Activated naive CD4-positive, alpha-beta T cell treated with anti-CD3 and anti-CD28 coated beads, Interleukin-2, amount 10 ng/mL, durations not matched to agents 7 days and 5 days (primary cell): ENCODE results near the gene OSBPL6.
"Not testable (repeated sequence)": the region's sequence is repeated elsewhere in the genome, so short reads cannot be mapped to it uniquely, and the experiment has no call there.

ENCODE experiments used
- CTCF ChIA-PET: fragments of 350-600 bp; sonication (Branson Sonifier 250); formaldehyde crosslinking; loops from one replicate; lab custom pipeline; 2021; ENCODE audit warnings: antibody characterized with exemption; lab: Charles Lee
- DNase-seq: peaks from one replicate; pipeline ENCODE4 v3.0.0-alpha.2; 2020
- H3K27ac Mint-ChIP-seq: one replicate; pipeline ENCODE4 v1.8.0; 2021; ENCODE audit warnings: mild to moderate bottlenecking, moderate library complexity, mixed read lengths
- H3K27me3 Mint-ChIP-seq: one replicate; pipeline ENCODE4 v1.8.0; 2021; ENCODE audit warnings: mild to moderate bottlenecking, mixed read lengths
- H3K36me3 Mint-ChIP-seq: one replicate; pipeline ENCODE4 v1.8.0; 2021; ENCODE audit warnings: mixed read lengths
- H3K4me1 Mint-ChIP-seq: one replicate; pipeline ENCODE4 v1.8.0; 2021; ENCODE audit warnings: mixed read lengths
- H3K4me3 Mint-ChIP-seq: one replicate; pipeline ENCODE4 v1.8.0; 2021; ENCODE audit warnings: mild to moderate bottlenecking, moderate library complexity, mixed read lengths
- H3K9me3 Mint-ChIP-seq: one replicate; pipeline ENCODE4 v1.8.0; 2021; ENCODE audit warnings: mixed read lengths

OSBPL6 gene

DNA sequence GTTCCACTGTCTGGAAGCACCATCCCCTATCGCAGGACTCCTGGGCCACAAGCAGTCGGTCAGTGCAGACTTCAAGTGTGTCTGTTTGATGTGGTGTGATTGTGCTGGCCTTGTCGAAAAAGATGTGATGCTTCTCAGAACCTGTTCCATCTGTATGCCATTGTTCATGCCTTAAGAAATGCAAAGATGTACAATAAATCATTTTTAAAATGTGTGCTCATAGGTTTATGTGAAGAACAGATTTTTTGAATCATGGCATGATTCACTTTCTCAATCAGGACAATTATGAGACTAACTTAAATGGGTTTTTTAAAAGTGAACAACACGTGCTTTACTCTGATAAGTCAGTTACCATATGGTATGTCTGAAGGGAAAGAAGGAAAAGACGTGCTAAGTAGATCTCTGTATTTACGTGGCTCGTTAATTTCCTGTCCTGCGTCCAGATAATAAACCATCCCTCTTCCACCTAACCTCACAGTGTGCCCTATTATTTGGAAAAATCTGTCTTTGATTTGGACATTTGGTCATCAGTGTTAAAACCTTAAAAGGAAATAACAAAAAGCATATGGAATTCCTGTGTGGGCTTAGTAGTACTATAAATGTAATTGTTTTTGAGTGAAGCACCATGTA, 201.7 kb downstream of the OSBPL6 start:
- H3K4me1 Mint-ChIP-seq = no peaks in the 10 kb centered on the region
- H3K27ac Mint-ChIP-seq = no peak overlapping the region

DNA sequence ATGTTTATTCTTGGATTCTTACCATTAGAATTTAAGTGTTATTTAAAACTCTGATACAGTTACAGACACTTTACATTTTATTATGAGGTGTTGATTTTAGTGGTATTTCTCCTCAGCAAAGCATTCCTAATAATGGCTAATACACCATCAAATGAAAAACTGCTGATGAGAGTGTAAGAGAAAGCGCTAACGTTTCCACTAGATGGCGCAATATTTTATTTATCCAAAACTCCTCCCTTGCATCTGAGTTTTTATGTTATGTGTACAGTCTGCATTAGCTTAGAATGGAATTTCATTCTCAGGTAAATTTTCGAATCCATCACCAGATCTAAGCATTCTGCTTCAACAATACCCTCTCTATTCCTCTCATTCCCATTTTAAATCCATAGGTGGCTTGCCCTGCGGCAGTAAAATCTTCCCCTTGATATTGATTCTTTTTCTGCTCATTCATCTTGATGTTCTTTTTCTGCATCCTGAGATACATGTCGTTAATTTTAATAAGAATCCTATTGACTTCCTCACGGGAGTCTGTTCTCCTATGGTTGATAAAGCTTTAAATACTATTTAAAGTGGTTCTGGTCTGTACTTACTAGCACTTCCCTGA, 202.8 kb downstream of the OSBPL6 start:
- Mint-ChIP-seq H3K4me1 (no peaks in the 10 kb centered on the region), H3K36me3 (no peaks in the 10 kb centered on the region), H3K4me3 (no peak overlapping the region), H3K9me3 (no peaks in the 10 kb centered on the region), H3K27me3 (peaks cover 9% of the 10 kb centered on the region), H3K27ac (no peak overlapping the region)
- CTCF ChIA-PET = interaction anchor here (0.7 to 7.7 kb wide), 7 partner anchors 9 to 103 kb away, joined by 3 to 157 read pairs (median 4); no protein-coding TSS in a partner anchor
- no peak for DNase-seq

More for the DNA sequence above, 201.7 kb downstream of the OSBPL6 start:
- no peak overlapping the region for H3K4me3 Mint-ChIP-seq
- H3K36me3 Mint-ChIP-seq = no peaks in the 10 kb centered on the region
- CTCF ChIA-PET = interaction anchor here (1.8 to 7.7 kb wide), 3 partner anchors 10 to 20 kb away, joined by 4 to 157 read pairs (median 10); no protein-coding TSS in a partner anchor
- H3K9me3 Mint-ChIP-seq = no peaks in the 10 kb centered on the region
- DNase-seq = no peak
- H3K27me3 Mint-ChIP-seq = peaks cover 10% of the 10 kb centered on the region

DNA sequence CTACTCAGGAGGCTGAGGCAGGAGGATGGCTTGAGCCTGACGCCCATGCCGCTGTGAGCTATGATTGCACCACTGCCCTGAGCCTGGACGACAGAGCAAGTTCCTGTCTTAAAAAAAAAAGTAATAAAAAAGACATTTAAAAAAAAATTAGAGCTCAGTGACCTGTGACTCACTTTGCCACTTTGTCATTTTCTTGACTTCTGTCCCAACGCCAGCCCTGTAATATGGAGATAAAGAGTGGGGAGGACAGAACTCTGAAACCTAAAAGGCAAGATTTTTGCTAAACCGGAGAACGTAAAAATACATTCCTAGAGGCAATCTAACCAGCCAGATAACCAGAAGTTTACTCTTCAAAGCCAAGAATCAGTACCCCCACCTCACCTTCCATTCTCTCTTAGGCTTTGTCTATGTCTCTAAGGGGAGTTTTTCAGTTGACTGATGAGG, 207.7 kb downstream of the OSBPL6 start:
- Mint-ChIP-seq H3K36me3 (no peaks in the 10 kb centered on the region), H3K27ac (no peak overlapping the region), H3K4me3 (no peak overlapping the region)

DNA sequence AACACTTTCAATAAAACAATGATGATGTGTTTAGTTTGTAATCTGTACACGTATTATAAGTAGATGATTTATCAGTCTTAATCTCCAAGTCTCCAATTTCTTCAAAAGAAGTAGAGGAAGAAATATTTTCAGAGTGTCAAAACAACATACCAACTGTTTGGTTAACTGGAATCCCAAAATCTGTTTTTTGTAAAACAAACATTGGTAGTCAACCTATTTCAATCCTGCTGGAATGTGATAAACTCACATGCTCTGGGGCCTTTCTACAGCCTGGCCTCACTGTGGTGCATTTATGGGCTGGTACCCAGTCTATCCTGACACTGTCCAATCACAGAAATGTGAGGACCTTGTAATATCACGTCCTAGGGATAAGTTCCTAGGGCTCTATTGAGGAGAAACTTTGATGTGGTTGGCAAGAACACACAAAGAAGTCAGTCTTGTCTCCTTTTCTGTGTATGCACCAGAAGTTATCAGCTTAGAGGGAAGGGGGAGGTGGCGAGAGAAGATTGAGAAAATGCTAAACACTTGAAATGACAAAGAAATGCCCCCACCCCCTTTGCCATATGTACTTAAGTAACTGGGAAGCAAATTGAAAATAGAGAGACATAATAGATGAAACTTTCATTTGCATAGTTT, 209.5 kb downstream of the OSBPL6 start:
- Mint-ChIP-seq H3K9me3 (no peaks in the 10 kb centered on the region), H3K27ac (no peak overlapping the region), H3K27me3 (no peaks in the 10 kb centered on the region), H3K4me3 (no peak overlapping the region), H3K4me1 (peaks cover 14% of the 10 kb centered on the region), H3K36me3 (no peaks in the 10 kb centered on the region)
- DNase-seq = no peak
- CTCF ChIA-PET = interaction anchor here (0.9 to 6.5 kb wide), 4 partner anchors 9 to 24 kb away, joined by 3 to 59 read pairs (median 8); no protein-coding TSS in a partner anchor

More for the DNA sequence above, 207.7 kb downstream of the OSBPL6 start:
- Mint-ChIP-seq H3K9me3 (no peaks in the 10 kb centered on the region), H3K4me1 (peaks cover 14% of the 10 kb centered on the region), H3K27me3 (no peaks in the 10 kb centered on the region)
- CTCF ChIA-PET = interaction anchor here (1.2 to 6.5 kb wide), 2 partner anchors 12 to 17 kb away, joined by 3 to 59 read pairs; no protein-coding TSS in a partner anchor
- DNase-seq = no peak

DNA sequence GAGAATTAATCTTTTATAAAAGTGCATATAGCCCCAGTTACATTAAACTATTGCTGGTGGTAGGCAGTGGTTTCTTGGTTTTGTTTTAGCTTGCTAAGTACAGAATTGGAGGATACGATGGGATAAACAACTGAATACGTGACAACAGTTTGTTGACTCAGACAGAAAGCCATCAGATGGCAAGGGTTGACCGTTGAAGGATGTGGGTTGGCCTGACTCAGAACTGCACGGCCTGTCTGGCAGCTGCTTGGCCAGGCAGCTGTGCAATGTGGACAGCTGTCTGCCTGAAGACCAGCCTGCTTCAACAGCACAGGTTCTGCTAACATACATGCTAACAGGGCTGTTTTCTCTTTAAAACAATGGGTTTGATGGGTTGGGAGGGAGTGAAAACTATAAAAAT, 210.1 kb downstream of the OSBPL6 start:
- peaks cover 14% of the 10 kb centered on the region for H3K4me1 Mint-ChIP-seq
- H3K4me3 Mint-ChIP-seq = no peak overlapping the region
- DNase-seq = peak; percentile 28
- H3K27me3 Mint-ChIP-seq = no peaks in the 10 kb centered on the region
- H3K9me3 Mint-ChIP-seq = no peaks in the 10 kb centered on the region
- H3K27ac Mint-ChIP-seq = no peak overlapping the region
- CTCF ChIA-PET = interaction anchor here (0.6 to 6.5 kb wide), 6 partner anchors 9 to 1108 kb away, joined by 3 to 59 read pairs (median 4); no protein-coding TSS in a partner anchor
- no peaks in the 10 kb centered on the region for H3K36me3 Mint-ChIP-seq

DNA sequence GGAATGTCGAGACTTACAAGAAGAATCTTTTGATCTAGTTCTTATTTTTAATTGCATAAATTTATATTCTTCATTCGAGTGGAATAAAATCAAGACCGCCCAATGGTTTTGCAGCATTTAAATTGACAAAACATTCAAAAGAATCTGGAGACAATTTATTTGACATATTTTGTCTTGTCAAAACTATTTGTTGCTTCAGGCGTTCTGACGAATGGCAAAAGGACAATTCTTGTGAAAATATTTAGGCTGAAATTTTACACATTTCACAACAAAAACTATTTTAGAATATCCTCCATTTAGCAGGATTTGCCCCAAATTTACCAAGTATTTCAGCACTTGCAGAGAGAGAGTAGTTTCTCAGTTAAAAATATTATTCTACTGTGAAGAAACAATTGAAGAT, 214.9 kb downstream of the OSBPL6 start:
- Mint-ChIP-seq H3K4me1 (peaks cover 19% of the 10 kb centered on the region), H3K27me3 (no peaks in the 10 kb centered on the region), H3K27ac (no peak overlapping the region), H3K4me3 (no peak overlapping the region), H3K9me3 (no peaks in the 10 kb centered on the region), H3K36me3 (no peaks in the 10 kb centered on the region)
- CTCF ChIA-PET = no interaction called here
- no peak for DNase-seq

DNA sequence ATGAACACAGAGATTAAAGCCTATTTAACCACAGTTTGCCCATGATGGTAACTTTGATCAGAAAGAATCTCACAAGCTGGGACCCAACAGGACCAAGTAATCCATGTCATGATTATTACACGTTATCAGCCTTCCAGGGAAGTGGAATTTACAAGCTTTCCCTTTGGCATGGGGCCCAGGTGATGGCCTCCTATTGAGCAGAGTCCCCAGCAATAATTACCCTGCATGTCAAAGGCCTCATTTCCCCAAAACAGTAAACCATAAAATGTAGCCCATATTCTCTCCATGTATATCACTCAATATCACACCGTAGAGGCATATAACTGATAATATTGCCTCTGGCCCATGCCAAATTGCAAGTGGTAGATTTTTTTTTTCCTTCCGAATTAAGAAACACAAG, 217.7 kb downstream of the OSBPL6 start:
- DNase-seq = no peak
- Mint-ChIP-seq H3K27me3 (no peaks in the 10 kb centered on the region), H3K9me3 (no peaks in the 10 kb centered on the region), H3K36me3 (no peaks in the 10 kb centered on the region), H3K4me1 (peaks cover 30% of the 10 kb centered on the region), H3K27ac (no peak overlapping the region), H3K4me3 (no peak overlapping the region)
- CTCF ChIA-PET = interaction anchor here (8.3 kb wide), 1 partner anchor 15 kb away, joined by 157 read pairs; no protein-coding TSS in a partner anchor

DNA sequence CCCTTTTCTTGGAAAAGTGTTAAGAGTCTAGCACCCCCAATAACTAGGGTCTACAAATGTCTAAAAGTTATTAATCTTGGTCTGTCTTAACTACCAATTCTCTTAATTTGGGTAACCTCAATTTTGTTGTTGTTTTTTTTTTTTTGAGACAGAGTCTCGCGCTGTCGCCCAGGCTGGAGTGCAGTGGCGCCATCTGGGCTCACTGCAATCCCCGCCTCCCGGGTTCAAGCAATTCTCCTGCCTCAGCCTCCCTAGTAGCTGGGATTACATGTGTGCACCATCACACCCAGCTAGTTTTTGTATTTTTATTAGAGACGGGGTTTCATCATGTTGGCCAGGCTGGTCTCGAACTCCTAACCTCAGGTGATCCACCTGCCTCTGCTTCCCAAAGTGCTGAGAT, 218.1 kb downstream of the OSBPL6 start:
- H3K27ac Mint-ChIP-seq, H3K9me3 Mint-ChIP-seq, DNase-seq, H3K36me3 Mint-ChIP-seq, H3K27me3 Mint-ChIP-seq: not testable (repeated sequence)
- CTCF ChIA-PET = interaction anchor here (3.9 to 8.3 kb wide), 2 partner anchors 8 to 15 kb away, joined by 59 to 157 read pairs; no protein-coding TSS in a partner anchor
- H3K4me3 Mint-ChIP-seq = peak overlapping the region; percentile 83
- peaks cover 30% of the 10 kb centered on the region for H3K4me1 Mint-ChIP-seq

DNA sequence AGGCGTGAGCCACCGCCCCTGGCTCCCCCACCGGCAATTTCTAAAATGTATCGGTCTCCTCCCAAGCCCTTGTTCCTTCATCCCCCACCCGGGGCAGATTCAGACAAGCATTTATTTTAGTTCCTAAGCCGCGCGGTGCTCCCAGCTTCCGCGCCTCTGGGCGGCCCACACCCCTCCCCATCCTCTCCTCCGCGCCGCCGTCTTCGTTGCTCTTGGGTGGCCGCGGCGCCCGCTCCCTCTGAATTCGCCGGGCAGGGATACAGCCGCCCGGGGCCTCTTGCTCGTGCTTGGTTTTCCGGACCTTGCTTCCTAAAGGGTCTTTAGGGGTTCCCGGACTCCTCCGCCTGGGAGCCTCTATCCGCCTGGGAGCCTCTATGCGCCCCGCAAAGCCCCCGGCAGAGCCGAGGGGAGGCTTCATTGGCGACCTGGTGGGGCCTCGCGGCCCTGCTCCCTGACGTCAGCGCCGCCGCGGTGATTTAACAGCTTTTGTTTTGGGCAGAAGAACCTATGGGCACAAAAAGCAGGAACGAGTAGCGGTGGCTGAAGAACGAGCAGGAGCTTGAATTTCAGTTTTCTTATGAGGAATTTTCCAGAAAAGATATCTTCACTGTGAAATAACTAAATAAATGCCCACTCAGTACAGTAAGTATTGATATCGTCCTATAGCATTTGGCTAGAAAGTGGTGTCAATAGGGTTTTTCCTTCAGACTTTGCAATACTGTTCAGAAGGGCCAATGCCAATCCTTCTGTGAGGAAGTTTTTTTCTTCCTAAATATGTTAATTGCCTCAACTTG, 219.4 kb downstream of the OSBPL6 start:
- H3K9me3 Mint-ChIP-seq = no peaks in the 10 kb centered on the region
- no peaks in the 10 kb centered on the region for H3K27me3 Mint-ChIP-seq
- CTCF ChIA-PET = interaction anchor here (1.0 to 8.3 kb wide), 13 partner anchors 9 to 302 kb away, joined by 3 to 157 read pairs (median 6); partner anchors contain the start of gene RBM45
- H3K4me3 Mint-ChIP-seq = peak overlapping the region; percentile 83
- peak overlapping the region; percentile 83 for H3K27ac Mint-ChIP-seq
- peaks cover 30% of the 10 kb centered on the region for H3K4me1 Mint-ChIP-seq
- DNase-seq = peak; percentile 83
- no peaks in the 10 kb centered on the region for H3K36me3 Mint-ChIP-seq

DNA sequence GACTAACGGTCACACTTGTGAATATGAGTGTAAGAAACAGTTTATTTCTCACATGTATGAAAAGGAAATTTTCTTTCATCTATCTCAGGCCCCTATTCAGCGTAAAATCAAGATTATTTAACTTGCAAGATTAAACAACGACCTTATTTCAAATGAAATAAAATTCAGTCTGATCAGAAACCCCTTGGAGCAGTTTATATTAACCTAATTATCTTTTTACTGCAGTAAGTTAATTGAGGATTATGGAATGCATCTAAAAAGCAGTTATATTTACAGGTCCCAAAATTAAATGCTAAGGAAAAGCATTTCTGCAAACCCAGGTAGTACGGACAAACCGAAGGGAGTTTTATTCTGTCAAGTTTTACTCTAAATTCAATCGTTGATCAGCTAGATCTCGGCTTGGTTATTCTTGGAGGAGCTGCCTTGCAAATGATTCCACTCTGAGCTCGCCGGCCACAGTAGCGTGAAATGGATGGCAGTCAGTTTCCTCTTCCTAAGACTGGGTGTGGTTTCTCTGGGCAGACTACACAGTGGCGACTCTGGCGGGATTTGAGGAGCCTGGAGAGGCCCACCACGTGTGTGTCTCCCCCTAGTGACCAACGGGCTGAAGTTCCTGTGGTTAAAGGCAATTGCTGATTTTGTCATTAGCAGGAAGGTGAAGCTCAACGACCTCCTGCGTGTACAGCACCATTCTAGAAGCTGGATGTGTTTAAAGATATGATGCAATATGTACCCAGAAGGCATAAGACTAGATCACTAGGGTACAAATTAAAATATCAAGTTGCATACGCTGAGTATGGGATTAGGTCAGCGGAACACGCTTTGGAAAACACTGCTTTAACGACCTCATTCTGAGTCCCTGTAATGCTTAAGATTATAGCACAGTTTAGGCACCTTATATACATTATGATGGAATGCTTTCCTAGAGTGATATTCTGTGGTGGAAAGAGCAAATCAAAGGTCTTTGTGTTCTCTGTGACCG, 220.2 kb downstream of the OSBPL6 start:
- H3K4me3 Mint-ChIP-seq = peak overlapping the region; percentile 83
- CTCF ChIA-PET = interaction anchor here (0.5 to 8.3 kb wide), 17 partner anchors 9 to 471 kb away, joined by 3 to 157 read pairs (median 5); partner anchors contain the start of genes PJVK, PRKRA and RBM45

DNA sequence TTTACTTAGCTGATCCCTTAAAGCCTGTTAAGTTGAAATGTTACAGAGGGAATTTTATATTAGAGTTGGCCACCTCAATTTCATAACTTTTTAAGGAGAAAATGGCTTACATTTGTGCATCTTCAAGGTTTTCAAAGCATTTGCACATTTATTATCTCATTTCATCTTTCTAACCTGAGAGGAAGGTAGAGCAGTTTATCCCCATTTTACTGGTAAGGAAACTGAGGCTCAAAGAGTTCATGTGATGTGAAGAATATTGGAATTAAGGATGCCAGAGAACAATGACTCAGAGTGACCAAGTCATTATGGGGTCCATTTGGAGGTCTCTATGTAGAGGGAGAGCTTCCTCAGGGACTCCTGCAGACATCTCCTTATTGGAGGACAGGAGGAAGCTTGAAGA, 221.7 kb downstream of the OSBPL6 start:
- no peaks in the 10 kb centered on the region for H3K9me3 Mint-ChIP-seq
- H3K27ac Mint-ChIP-seq = no peak overlapping the region
- H3K4me3 Mint-ChIP-seq = no peak overlapping the region
- H3K36me3 Mint-ChIP-seq = no peaks in the 10 kb centered on the region
- peaks cover 37% of the 10 kb centered on the region for H3K4me1 Mint-ChIP-seq
- CTCF ChIA-PET = interaction anchor here (0.6 to 8.3 kb wide), 6 partner anchors 12 to 304 kb away, joined by 3 to 157 read pairs (median 7); partner anchors contain the start of gene RBM45
- H3K27me3 Mint-ChIP-seq = no peaks in the 10 kb centered on the region
- DNase-seq = no peak

More for the DNA sequence above, 220.2 kb downstream of the OSBPL6 start:
- Mint-ChIP-seq H3K27me3 (no peaks in the 10 kb centered on the region), H3K27ac (peak overlapping the region; percentile 83), H3K9me3 (no peaks in the 10 kb centered on the region), H3K4me1 (peaks cover 30% of the 10 kb centered on the region), H3K36me3 (no peaks in the 10 kb centered on the region)
- DNase-seq = peak; percentile 87

DNA sequence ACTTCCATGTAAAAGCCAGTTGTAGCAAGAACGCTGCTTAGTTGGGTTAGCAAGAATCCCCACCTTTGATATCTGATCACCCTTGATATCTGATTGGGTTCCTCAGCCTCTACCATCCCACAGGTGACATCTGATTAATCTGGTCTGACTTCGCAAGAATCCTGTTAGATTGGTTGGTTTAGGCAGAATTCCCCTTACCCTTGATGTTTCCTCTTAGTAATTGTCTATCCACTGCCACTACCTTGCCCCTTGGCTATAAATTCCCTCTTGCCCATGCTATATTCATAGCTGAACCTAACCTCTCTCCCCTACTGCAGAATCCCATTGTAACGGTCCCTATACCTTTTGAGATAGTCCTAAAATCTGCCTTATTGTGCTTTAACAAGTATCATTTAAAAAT, 223.6 kb downstream of the OSBPL6 start:
- DNase-seq = no peak
- Mint-ChIP-seq H3K9me3 (no peaks in the 10 kb centered on the region), H3K27ac (no peak overlapping the region), H3K27me3 (no peaks in the 10 kb centered on the region), H3K4me1 (peaks cover 34% of the 10 kb centered on the region), H3K36me3 (no peaks in the 10 kb centered on the region), H3K4me3 (no peak overlapping the region)
- CTCF ChIA-PET = interaction anchor here (1.0 to 8.3 kb wide), 6 partner anchors 14 to 306 kb away, joined by 4 to 157 read pairs (median 5); partner anchors contain the start of gene RBM45
